Suprapubic skin (tissue), 4 donors: ENCODE measurements around the gene EGF. TPM values are rescaled to one million over a fixed set of nuclear protein-coding genes. Genes with fewer than 3 reads are reported as not detected.

Source experiments
- DNase-seq, 2 donors: peaks; one replicate each; pipeline ENCODE4 v3.0.0-alpha.2; 2019; ENCODE audit warnings: low spot score in 2 of 2
- H3K27ac ChIP-seq: fragments of 200-600 bp; sonication (generic); one replicate; pipeline ENCODE4 v1.5.1; 2019
- H3K27me3 ChIP-seq: fragments of 200-600 bp; sonication (generic); one replicate; pipeline ENCODE4 v1.5.1; 2019
- H3K36me3 ChIP-seq: fragments of 200-600 bp; sonication (generic); one replicate; pipeline ENCODE4 v1.5.1; 2019
- H3K4me1 ChIP-seq: fragments of 200-600 bp; sonication (generic); one replicate; pipeline ENCODE4 v1.5.1; 2019
- H3K4me3 ChIP-seq: fragments of 200-600 bp; sonication (generic); one replicate; pipeline ENCODE4 v1.5.1; 2019; ENCODE audit warnings: mild to moderate bottlenecking
- H3K9me3 ChIP-seq: fragments of 200-600 bp; sonication (generic); one replicate; pipeline ENCODE4 v1.5.1; 2019
- CTCF ChIP-seq, 2 donors: fragments of 200-600 bp in 1 of 2; fragments of 450-650 bp in 1 of 2; sonication (generic) in 1 of 2; IDR thresholded peaks; one replicate each; pipeline ENCODE4 v1.5.1; 2016 to 2019; ENCODE audit warnings: antibody characterized with exemption in 2 of 2, mild to moderate bottlenecking in 1 of 2, moderate library complexity in 1 of 2
- EP300 ChIP-seq: sonication (generic); formaldehyde crosslinking; IDR thresholded peaks from one replicate; pipeline ENCODE4 v1.6.1; 2017; ENCODE audit warnings: antibody characterized with exemption
- POLR2A ChIP-seq, 2 donors: fragments of 450-650 bp; IDR thresholded peaks; one replicate each; pipeline ENCODE4 v1.6.1; 2017; ENCODE audit warnings: antibody characterized with exemption in 2 of 2, mild to moderate bottlenecking in 2 of 2, moderate library complexity in 2 of 2
- POLR2AphosphoS5 ChIP-seq, 3 donors: sonication (generic); formaldehyde crosslinking; IDR thresholded peaks; one replicate each; pipeline ENCODE4 v1.6.1; 2017; ENCODE audit warnings: antibody characterized with exemption in 3 of 3
- WGBS: methylation state at CpG from one replicate; pipeline ENCODE4 v1.1.5; 2018; 5-methylcytosine and 5-hydroxymethylcytosine counted together
- total RNA-seq, 4 donors: library from RNA; depleted of rRNA; stranded (reverse); fragments of >200 nt; gene quantifications; one replicate each; pipeline ENCODE4 v1.1.0, GENCODE V29; 2016

Gene EGF
- total RNA-seq, 4 donors from 2014 or later = 1.1 to 20.3 (median 2.9) TPM

- H3K4me3 ChIP-seq = no peak overlapping the region
- H3K4me1 ChIP-seq = peaks cover 4% of the 10 kb centered on the region
- H3K27ac ChIP-seq = no peak overlapping the region
- no peak for TF ChIP-seq POLR2AphosphoS5 (IDR thresholded peaks at IDR 0.05)
- no peak for TF ChIP-seq EP300
- no peak for TF ChIP-seq CTCF (IDR thresholded peaks at IDR 0.05)
- no peak for TF ChIP-seq POLR2A (IDR thresholded peaks at IDR 0.05)
- no peaks in the 10 kb centered on the region for H3K27me3 ChIP-seq
- WGBS = 82% methylated on average over 2 of the region's 2 CpGs
- no peak for DNase-seq
- no peaks in the 10 kb centered on the region for H3K36me3 ChIP-seq
- no peaks in the 10 kb centered on the region for H3K9me3 ChIP-seq
Measured at GRCh38 chr4:109878355-109878754, 34.3 kb upstream of the EGF start.

GRCh38 chr4:109879081-109879480 is 33.6 kb upstream of the EGF start:
- Histone ChIP-seq H3K4me1 (no peaks in the 10 kb centered on the region), H3K36me3 (no peaks in the 10 kb centered on the region), H3K9me3 (no peaks in the 10 kb centered on the region), H3K4me3 (no peak overlapping the region), H3K27ac (no peak overlapping the region), H3K27me3 (no peaks in the 10 kb centered on the region)
- no peak for DNase-seq
- WGBS = 80% methylated on average over 12 of the region's 12 CpGs
- TF ChIP-seq POLR2AphosphoS5 (IDR thresholded peaks at IDR 0.05) = no peak
- no peak for TF ChIP-seq CTCF (IDR thresholded peaks at IDR 0.05)
- TF ChIP-seq POLR2A (IDR thresholded peaks at IDR 0.05) = no peak
- TF ChIP-seq EP300 = no peak

- no peak for TF ChIP-seq POLR2AphosphoS5 (IDR thresholded peaks at IDR 0.05)
- TF ChIP-seq EP300 = no peak
- no peak for TF ChIP-seq POLR2A (IDR thresholded peaks at IDR 0.05)
- no peak for TF ChIP-seq CTCF (IDR thresholded peaks at IDR 0.05)
- no peaks in the 10 kb centered on the region for H3K36me3 ChIP-seq
- H3K4me1 ChIP-seq = no peaks in the 10 kb centered on the region
- 88% methylated on average over 6 of the region's 7 CpGs for WGBS
- H3K27ac ChIP-seq = no peak overlapping the region
- H3K27me3 ChIP-seq = no peaks in the 10 kb centered on the region
- no peaks in the 10 kb centered on the region for H3K9me3 ChIP-seq
- DNase-seq = no peak
- H3K4me3 ChIP-seq = no peak overlapping the region
Measured at GRCh38 chr4:109879636-109880314, 32.9 kb upstream of the EGF start.

GRCh38 chr4:109886303-109886702 is 26.4 kb upstream of the EGF start:
- H3K4me1 ChIP-seq = no peaks in the 10 kb centered on the region
- H3K36me3 ChIP-seq = no peaks in the 10 kb centered on the region
- H3K27me3 ChIP-seq = no peaks in the 10 kb centered on the region
- DNase-seq = no peak
- H3K27ac ChIP-seq = no peak overlapping the region
- no peak overlapping the region for H3K4me3 ChIP-seq
- no peak for TF ChIP-seq POLR2AphosphoS5 (IDR thresholded peaks at IDR 0.05)
- no peak for TF ChIP-seq EP300
- TF ChIP-seq POLR2A (IDR thresholded peaks at IDR 0.05) = no peak
- no peak for TF ChIP-seq CTCF (IDR thresholded peaks at IDR 0.05)
- H3K9me3 ChIP-seq = no peaks in the 10 kb centered on the region

- H3K27ac ChIP-seq = no peak overlapping the region
- H3K4me1 ChIP-seq = no peaks in the 10 kb centered on the region
- TF ChIP-seq CTCF (IDR thresholded peaks at IDR 0.05) (no peak), POLR2A (IDR thresholded peaks at IDR 0.05) (no peak), POLR2AphosphoS5 (IDR thresholded peaks at IDR 0.05) (no peak), EP300 (no peak)
- DNase-seq = no peak
- 67% methylated on average over 6 of the region's 6 CpGs for WGBS
- no peaks in the 10 kb centered on the region for H3K36me3 ChIP-seq
- no peaks in the 10 kb centered on the region for H3K9me3 ChIP-seq
- H3K27me3 ChIP-seq = no peaks in the 10 kb centered on the region
- no peak overlapping the region for H3K4me3 ChIP-seq
Measured at GRCh38 chr4:109887071-109887470, 25.6 kb upstream of the EGF start.
